DMS53 treated with DMSO at 0.1 percent for 48 hours (cell line): ENCODE measurements around the gene KRTAP20-4.

Experiments
- DNase-seq: peaks from one replicate; lab custom pipeline; 2025; ENCODE audit not compliant: unreplicated experiment; lab: John Stamatoyannopoulos, UW

The KRTAP20-4 gene

DNA sequence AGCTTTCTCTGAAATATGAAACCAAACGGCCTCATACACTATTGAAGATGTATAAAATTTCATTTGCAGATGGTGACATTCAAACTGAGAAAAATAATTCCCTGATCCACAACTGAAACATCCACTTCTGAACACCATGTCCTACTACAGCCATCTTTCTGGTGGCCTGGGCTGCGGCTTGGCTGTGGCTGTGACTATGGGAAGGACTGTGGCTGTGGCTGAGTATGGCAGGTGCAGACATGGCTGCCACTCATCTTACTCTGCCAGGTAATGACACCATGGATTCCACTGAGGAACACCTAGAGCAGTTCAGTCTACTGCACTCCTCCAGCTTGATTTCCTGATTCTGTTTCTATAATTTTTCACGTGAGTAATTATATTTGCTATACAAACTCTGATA, at the start of gene KRTAP20-4:
KRTAP20-4 (plus strand) TSS at position 106 of the 400 bp plus-strand sequence.
- no peak for DNase-seq

DNA sequence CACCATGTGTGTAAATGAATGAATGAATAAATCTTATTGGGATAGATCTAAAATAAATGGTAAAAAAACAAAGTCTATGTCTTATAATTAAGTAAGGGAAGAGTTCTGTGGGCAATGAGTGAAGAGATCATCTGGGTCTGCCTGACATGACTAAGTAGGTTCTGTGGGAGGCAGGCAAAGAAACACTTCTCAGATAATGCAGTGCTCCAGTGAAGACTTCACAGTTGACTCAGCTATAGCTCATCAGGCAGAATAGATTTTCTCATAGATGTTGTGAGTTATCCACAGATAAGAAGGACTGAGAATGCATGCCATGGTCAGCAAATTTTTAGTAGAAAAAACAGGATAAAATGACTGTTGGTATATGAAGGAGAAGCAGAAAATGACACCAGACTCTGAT, 42.7 kb upstream of the KRTAP20-4 start:
- no peak for DNase-seq

DNA sequence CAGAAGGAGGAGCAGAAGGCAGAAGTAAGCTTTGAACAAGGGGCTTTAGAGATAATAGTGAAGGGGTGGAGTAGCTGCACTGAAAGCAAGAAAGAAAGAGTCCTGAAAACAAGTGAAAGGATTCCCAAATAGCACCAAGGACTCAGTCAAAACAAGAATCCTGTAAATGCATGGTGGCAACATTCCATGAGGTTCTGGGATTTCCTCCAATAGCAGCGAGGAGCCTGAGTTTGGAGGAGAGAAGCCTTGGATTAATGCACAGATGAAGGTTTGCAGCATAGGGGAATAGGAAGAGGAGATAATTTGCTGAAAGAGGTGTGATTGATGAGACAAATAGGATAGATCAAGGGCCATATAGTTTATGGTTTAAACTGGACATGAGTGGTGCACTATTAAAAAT, 41.1 kb upstream of the KRTAP20-4 start:
- no peak for DNase-seq

DNA sequence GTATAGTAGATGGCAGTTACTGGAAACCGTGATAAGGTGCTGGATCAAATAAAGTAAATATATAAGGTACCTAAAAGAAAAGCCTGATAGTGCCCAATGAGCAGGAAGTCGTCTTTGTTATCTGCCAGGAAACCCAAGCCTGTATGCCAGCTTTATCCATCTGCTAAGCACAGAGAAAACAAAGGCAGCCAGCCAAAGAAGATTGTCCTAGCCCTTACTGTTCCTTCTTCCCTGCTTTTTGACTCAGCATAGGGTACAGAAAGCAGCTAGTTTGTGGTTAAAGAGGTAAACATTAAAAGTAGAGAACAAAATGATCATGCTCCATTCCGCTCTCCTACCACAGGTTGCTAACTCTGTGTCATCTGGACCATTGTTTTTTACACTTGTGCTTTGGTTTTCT, 40.3 kb upstream of the KRTAP20-4 start:
- DNase-seq = no peak

DNA sequence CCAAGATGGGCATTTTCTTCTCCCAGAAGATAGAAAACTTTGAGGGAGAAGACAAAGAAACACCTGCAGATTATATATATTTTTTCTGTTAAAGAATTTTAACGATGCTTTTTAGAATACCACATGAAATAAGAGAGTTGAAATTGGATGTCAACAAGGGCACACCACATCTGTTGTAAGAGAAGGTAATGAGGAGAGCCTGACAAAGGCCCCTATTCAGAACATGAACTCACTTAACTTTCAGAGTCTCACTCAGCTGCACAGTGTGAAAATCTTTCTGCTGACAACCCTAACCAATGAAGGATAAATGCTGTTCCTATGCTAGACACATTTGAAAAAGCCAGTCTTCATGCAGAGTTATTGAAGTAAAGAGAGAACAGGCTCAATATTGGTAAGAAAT, 37.6 kb upstream of the KRTAP20-4 start:
- no peak for DNase-seq

DNA sequence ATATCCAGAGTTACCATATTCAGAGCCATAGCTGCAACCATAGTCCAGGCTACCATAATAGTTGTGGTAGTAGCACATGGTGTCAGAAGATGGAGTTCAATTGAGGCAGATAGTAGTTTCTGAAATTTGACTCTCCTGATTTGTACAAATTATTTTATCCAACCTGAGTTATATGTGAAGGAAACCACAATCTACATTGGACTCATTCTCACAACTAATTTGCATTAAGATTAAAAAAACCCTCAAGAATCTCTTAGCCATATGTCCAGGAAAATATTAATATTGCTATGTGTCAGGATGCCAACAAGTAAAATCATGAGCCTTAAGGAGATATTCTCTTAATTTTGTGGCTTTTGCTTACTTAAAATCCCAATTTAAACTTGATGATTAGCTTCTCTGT, 30.1 kb upstream of the KRTAP20-4 start, which contains the start of gene KRTAP22-2:
KRTAP22-2 (minus strand) TSS at position 101 of the 400 bp plus-strand sequence.
- no peak for DNase-seq

DNA sequence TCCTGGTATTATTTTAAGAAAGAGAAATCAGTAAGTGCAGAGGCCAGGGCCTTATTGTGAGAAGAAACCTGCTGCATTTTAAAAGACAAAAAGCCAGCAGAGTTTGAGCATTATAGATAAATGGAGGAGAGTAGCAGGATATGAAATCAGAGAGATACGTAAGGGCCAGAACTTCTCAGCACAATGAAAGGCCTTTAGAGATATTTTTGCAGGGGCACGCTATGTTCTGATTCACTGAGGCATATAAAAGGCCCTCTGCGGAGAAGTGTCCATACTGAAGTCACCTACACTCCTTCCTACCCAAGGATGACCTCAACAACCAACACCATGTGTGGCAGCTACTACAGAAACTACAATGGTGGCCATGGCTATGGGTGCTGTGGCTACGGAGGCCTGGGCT, 28.3 kb upstream of the KRTAP20-4 start, which contains the start of gene KRTAP6-3:
KRTAP6-3 (plus strand) TSS at position 301 of the 400 bp plus-strand sequence; CDS start at position 307, 6 bp downstream.
- DNase-seq = no peak

DNA sequence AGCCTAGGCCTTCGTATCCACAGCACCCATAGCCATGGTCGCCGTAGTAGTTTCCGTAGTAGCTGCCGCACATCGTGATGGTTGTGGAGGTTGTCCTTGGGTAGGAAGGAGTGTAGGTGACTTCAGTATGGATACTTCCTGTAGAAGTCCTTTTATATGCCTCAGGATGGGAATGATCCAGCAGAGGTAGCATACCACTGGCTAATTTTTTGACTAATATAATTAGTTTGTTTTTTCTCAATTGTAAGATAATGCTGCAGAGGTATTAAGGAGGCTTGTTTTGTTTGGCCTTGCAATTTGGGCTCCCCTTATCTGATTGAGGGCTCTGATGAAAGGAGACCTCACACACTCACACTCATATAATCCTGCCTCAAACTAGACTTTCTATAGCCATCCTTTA, 21.6 kb upstream of the KRTAP20-4 start, which contains the start of gene KRTAP6-2:
KRTAP6-2 (minus strand) TSS at position 101 of the 400 bp plus-strand sequence; CDS start at position 73, 28 bp downstream.
- DNase-seq = no peak

DNA sequence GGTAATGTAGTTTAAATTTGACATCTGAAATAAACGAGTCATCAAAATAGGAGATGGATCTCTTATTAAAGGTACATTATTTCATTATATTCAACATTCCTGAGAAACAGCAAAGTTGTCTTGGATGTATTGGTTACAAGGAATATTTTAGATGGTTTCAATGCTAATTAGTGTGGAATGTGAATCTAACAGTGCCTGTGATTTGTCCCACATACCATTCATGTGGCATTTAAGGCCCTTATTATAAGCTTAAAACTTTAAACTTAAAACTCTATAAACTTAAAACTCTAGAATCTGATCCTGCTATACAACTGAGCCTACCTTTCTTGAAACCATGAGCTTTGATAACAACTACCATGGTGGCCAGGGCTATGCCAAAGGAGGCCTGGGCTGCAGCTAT, 19.6 kb upstream of the KRTAP20-4 start, which contains the start of gene KRTAP22-1:
KRTAP22-1 (plus strand) TSS at position 301 of the 400 bp plus-strand sequence.
- no peak for DNase-seq

DNA sequence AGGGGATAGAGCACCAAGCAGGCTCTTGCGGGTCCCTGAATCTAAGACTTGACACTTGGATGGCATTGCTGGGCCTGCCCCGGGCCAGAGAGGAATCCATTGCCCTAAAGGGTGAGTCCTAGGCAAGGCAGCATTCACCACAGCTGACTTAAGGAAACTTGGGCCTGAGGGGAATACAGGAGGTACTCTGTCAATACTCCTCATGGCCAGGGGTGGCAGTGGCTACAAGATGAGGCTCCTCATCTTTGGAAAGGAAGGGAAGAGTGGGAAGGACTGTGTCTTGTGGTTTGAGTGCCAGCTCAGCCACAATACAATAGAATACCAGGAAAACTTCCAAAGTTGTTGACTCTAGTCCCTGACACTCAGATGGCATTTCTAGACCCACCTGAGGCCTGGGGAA, 14.5 kb upstream of the KRTAP20-4 start:
- no peak for DNase-seq

DNA sequence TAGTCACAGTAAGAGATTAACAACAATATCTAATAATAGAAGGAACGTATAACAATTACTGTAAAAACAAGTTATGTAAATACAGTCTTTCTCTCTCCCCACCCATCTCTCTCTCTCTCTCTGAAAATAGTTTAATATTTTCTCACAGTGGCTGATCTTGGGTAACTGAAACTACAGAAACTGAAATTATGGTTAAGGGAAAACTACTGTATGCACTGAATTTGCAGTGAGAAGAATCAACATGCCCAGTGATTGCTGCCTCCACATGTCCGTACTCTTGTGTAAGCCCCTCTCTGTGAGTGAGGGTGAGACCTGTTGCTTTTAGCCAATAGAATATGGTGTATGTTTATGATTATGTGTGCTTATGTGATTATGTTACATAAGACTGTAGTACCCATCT, 8.3 kb upstream of the KRTAP20-4 start:
- DNase-seq = no peak

DNA sequence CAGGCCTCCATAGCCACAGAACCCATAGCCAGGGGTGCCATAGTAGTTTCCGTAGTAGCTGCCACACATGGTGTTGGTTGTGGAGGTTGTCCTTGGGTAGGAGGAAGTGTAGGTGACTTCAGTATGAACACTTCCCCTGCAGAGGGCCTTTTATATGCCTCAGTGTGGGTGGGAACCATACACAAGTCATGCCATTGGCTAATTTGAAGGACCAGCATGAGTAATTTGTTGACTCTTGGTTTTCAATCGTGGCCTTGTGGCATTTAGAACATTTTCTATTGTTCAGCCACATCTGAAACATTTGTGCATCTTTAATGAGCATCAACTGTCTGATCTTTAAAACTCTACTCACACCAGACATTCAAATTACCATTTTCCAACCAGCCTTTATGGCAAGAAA, 6.6 kb upstream of the KRTAP20-4 start, which contains the start of gene KRTAP6-1:
KRTAP6-1 (minus strand) TSS at position 95 of the 400 bp plus-strand sequence; CDS start at position 69, 26 bp downstream.
- no peak for DNase-seq

DNA sequence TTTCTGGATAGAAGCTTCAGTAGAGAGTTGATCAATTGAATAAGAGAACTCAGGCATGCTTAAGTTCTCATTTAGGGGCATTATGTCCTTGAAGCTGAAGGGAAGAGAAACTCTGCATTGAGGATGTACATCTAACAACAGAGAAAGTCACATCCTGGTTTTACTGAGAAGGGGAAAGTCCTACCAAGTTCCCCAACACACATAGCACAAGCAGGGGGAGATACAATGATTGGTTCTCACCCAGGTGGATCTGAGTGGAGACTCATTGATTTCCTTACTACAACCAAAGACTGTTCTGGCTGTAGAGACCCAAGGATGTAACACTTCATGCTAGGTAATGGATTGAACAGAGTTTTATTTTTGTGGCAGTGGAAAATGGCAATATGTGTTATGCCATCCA, 5.2 kb upstream of the KRTAP20-4 start:
- no peak for DNase-seq

DNA sequence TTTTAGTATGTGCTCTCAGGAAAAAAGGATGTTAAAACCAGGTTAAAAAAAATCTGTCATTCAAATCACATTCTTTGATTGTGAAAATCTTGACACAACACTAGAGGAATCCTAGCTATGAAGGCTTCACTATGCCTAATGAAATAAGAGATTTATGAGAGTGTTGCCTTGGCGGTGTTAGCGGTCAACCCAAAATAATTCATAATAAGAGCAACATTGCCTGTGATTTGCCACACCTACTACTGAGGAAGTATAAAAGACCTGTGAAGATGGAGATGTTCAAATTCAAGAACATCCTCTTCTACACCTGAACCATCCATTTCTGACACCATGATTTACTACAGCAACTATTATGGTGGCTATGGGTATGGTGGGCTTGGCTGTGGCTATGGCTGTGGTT, 4.3 kb upstream of the KRTAP20-4 start, which contains the start of gene KRTAP20-1:
KRTAP20-1 (plus strand) TSS at position 301 of the 400 bp plus-strand sequence; CDS start at position 331, 30 bp downstream.
- DNase-seq = no peak

DNA sequence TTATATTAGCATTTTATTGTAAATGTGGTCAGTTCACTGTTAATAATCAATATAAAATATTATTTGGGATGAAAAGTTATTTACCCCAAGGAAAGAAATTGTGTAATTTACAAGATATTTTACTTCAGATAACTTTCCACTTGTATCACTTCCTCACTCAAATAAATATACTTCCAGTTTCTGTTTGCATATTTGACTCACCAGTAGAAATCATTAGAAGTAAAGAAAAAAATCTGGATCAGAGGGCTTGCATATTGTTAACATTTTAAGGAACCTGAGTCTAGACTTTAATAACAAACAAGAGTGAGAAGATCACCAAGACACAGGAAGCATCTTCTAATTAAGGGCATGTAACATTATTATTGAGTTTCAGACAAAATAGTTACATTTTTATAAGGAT, 347 bp upstream of the KRTAP20-4 start:
- DNase-seq = no peak

DNA sequence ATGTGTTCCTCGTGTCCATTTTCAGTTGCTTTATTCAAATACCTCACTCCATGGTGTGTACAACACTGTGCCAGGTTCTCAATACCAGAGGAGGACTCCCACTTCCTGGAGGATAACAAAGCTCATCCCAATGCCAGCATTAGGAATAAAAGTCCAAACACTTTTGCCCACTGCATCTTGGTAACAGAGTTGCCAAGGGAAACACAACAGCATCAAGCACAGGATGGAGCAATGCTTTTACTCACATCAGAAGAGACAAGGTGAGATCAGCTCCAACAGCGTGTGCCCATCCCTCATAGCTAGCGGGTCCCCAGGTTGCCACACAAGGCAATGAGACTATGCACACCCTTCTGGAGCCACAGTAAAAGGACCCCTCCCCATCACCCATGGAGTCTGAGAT, 2.9 kb downstream of the KRTAP20-4 start:
- no peak for DNase-seq

DNA sequence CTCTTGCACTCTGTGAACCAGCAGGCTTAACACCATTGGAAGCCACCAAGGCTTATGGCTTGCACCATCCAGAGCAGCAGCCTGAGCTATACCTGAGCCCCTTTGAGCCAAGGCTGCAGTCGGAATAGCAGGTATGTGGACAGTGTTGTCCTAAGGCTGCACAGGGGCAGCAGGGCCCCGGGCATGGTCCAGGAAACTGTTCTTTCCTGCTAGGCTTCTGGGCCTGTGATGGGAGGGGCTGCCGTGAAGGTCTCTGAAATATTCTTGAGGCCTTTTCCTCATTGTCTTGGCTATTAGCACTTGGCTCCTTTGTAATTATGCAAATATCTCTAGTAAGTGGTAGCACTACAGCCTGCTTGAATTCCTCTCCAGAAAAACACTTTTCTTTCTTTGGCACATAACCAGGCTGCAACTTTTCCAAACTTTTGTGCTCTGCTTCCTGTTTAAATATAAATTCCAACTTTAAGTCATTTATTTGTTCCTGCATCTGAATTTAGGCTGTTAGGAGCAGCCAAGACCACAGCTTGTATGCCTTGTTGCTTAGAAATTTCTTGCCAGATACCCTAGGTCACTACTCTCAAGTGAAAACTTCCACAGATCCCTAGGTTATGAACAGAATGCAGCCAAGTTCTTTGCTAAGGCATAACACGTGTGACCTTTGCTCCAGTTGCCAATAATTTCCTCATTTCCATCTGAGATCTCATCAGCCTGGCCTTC, 5.2 kb downstream of the KRTAP20-4 start:
- no peak for DNase-seq

DNA sequence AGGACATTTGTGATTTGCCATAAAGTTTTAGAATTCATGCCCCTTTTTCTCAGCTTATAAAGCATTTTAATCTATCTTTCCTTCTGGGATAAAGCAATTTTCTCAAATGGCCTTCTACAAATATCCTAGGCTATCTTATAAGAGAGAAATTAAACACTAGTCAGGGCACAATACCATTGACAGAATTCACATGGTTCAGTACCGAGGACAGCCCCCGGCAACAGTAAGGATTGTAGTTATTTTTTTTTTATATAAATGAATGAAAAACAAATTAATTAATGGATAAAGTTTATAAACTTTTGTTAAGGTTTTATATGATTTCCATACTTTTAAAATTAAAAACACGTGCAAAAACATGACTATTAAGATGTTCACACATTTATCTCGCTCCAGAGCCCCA, 7.7 kb downstream of the KRTAP20-4 start:
- DNase-seq = no peak

DNA sequence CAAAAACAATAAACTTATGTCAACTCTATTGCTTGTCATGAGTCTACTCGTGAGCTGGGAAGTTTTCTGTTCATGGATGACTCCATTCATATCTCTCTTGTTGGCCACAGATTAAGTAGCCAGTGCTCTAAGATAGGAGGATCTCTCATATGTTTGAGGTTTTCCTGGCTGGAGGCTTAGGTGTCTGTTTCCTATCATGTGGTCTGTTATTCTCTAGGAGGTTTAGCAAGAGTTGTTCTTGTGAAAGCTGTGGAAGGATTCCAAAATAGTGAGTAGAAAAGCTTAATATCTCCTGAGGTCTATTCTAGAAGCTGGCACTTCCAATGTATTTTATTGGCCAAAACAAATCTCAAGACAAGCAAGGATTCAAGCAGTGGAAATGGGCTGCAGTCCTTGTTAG, 8.8 kb downstream of the KRTAP20-4 start:
- no peak for DNase-seq

DNA sequence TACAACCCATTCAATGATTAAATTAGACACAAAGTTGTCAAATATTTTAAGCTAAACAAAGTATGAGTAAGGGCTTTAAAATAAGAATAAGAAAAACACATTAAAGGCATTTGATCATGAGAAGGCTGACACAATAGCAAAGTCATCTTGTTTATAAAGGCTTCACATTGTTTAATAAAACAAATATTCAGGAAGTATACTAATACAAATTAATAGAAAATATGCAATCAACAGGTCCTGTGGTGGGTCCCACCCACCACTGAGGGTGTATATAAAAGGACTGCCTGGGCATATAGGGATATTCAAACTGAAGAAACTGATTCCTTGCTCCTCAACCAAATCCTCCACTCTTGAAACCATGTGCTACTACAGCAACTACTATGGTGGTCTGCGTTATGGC, 14.5 kb downstream of the KRTAP20-4 start, which contains the start of gene KRTAP20-2:
KRTAP20-2 (plus strand) TSS at position 301 of the 400 bp plus-strand sequence; CDS start at position 359, 58 bp downstream.
- no peak for DNase-seq

DNA sequence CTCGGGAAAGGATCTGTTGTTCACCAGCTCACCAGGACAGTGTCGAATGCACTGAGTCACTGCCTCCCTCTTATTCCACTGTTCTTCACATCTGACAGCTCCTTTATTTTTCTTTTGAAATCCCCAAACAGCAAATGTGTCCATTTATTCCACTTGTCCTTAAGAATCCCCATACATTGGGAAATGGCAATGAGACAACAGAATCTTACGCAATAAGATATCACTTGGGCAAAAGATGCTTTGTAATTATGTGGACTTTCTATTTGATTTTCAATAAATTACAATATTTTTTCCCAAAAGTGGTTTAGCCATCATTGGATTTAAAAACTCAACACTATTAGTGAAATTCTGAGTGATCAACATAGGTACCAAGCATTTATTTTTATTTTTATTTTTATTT, 18.3 kb downstream of the KRTAP20-4 start:
- no peak for DNase-seq

DNA sequence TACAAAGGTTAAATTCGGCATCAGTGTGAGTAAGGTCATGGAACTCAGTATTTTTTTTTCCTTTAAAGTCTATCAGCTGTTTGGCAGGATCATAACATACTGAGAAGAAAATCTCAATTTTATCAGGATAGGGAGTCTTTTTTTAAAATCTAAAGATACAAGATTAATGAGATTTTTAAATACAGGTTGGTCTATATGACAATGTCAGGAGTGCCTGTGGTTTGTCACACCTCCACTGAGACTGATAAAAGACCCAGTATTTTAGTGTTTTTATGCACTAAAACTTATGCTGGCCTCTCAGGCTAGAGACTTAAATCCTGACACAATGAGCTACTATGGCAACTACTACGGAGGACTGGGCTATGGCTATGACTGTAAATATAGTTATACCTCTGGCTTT, 22.1 kb downstream of the KRTAP20-4 start, which contains the start of gene KRTAP20-3:
KRTAP20-3 (plus strand) TSS at position 301 of the 400 bp plus-strand sequence.
- DNase-seq = no peak
